ENCODE data around the gene XRN2. TPM values are rescaled to one million over a fixed set of nuclear protein-coding genes. Genes with fewer than 3 reads are reported as not detected.

XRN2 gene
- total RNA-seq, 2 experiments from 2014 or later, result 85.0 to 85.5 TPM

GRCh38 chr20:21315138-21315537, 12.0 kb downstream of the XRN2 start:
- Mint-ChIP-seq H3K9me3 (peaks cover 8% of the 10 kb centered on the region), H3K27ac (no peak overlapping the region), H3K36me3 (peaks cover 50% of the 10 kb centered on the region), H3K4me3 (no peak overlapping the region), H3K27me3 (no peaks in the 10 kb centered on the region), H3K4me1 (peaks cover 68% of the 10 kb centered on the region)
- no peak for DNase-seq

GRCh38 chr20:21322083-21322710, 19.1 kb downstream of the XRN2 start:
- H3K27ac Mint-ChIP-seq, result no peak overlapping the region
- H3K27me3 Mint-ChIP-seq, result no peaks in the 10 kb centered on the region
- peaks cover 16% of the 10 kb centered on the region for H3K9me3 Mint-ChIP-seq
- H3K4me3 Mint-ChIP-seq, result no peak overlapping the region
- H3K36me3 Mint-ChIP-seq, result peaks cover 63% of the 10 kb centered on the region
- no peak for DNase-seq
- H3K4me1 Mint-ChIP-seq, result peaks cover 60% of the 10 kb centered on the region

GRCh38 chr20:21322921-21323331, 19.8 kb downstream of the XRN2 start:
- DNase-seq, result no peak
- no peak overlapping the region for H3K4me3 Mint-ChIP-seq
- H3K36me3 Mint-ChIP-seq, result peaks cover 58% of the 10 kb centered on the region
- H3K9me3 Mint-ChIP-seq, result peaks cover 16% of the 10 kb centered on the region
- no peaks in the 10 kb centered on the region for H3K27me3 Mint-ChIP-seq
- peaks cover 53% of the 10 kb centered on the region for H3K4me1 Mint-ChIP-seq
- peak overlapping the region; percentile 3 for H3K27ac Mint-ChIP-seq

GRCh38 chr20:21323640-21324039, 20.5 kb downstream of the XRN2 start:
- no peak overlapping the region for H3K4me3 Mint-ChIP-seq
- H3K27me3 Mint-ChIP-seq, result no peaks in the 10 kb centered on the region
- no peak overlapping the region for H3K27ac Mint-ChIP-seq
- H3K4me1 Mint-ChIP-seq, result peaks cover 52% of the 10 kb centered on the region
- peaks cover 14% of the 10 kb centered on the region for H3K9me3 Mint-ChIP-seq
- H3K36me3 Mint-ChIP-seq, result peaks cover 55% of the 10 kb centered on the region
- no peak for DNase-seq

GRCh38 chr20:21324126-21324525, 21.0 kb downstream of the XRN2 start:
- Mint-ChIP-seq H3K4me3 (no peak overlapping the region), H3K36me3 (peaks cover 53% of the 10 kb centered on the region), H3K4me1 (peaks cover 47% of the 10 kb centered on the region), H3K9me3 (peaks cover 9% of the 10 kb centered on the region), H3K27ac (peak overlapping the region; percentile 9), H3K27me3 (no peaks in the 10 kb centered on the region)
- DNase-seq, result no peak

- Mint-ChIP-seq H3K27ac (peak overlapping the region; percentile 77), H3K4me3 (peak overlapping the region; percentile 22), H3K4me1 (peaks cover 45% of the 10 kb centered on the region), H3K36me3 (peaks cover 55% of the 10 kb centered on the region), H3K9me3 (peaks cover 7% of the 10 kb centered on the region), H3K27me3 (no peaks in the 10 kb centered on the region)
- DNase-seq, result no peak
Observed at GRCh38 chr20:21325296-21325695, 22.2 kb downstream of the XRN2 start.

GRCh38 chr20:21326700-21327099, 23.6 kb downstream of the XRN2 start:
- no peak overlapping the region for H3K27ac Mint-ChIP-seq
- no peak for DNase-seq
- peaks cover 2% of the 10 kb centered on the region for H3K9me3 Mint-ChIP-seq
- H3K27me3 Mint-ChIP-seq, result no peaks in the 10 kb centered on the region
- no peak overlapping the region for H3K4me3 Mint-ChIP-seq
- peaks cover 45% of the 10 kb centered on the region for H3K4me1 Mint-ChIP-seq
- peaks cover 48% of the 10 kb centered on the region for H3K36me3 Mint-ChIP-seq

GRCh38 chr20:21336455-21337151, 33.5 kb downstream of the XRN2 start:
- Mint-ChIP-seq H3K4me1 (no peaks in the 10 kb centered on the region), H3K9me3 (no peaks in the 10 kb centered on the region), H3K36me3 (peaks cover 51% of the 10 kb centered on the region), H3K27me3 (no peaks in the 10 kb centered on the region), H3K27ac (no peak overlapping the region), H3K4me3 (no peak overlapping the region)
- DNase-seq, result no peak

GRCh38 chr20:21338291-21338690, 35.2 kb downstream of the XRN2 start:
- H3K27me3 Mint-ChIP-seq, result no peaks in the 10 kb centered on the region
- H3K4me3 Mint-ChIP-seq, result no peak overlapping the region
- DNase-seq, result no peak
- H3K36me3 Mint-ChIP-seq, result peaks cover 39% of the 10 kb centered on the region
- no peaks in the 10 kb centered on the region for H3K9me3 Mint-ChIP-seq
- no peaks in the 10 kb centered on the region for H3K4me1 Mint-ChIP-seq
- no peak overlapping the region for H3K27ac Mint-ChIP-seq

- H3K4me1 Mint-ChIP-seq, result no peaks in the 10 kb centered on the region
- no peaks in the 10 kb centered on the region for H3K9me3 Mint-ChIP-seq
- H3K36me3 Mint-ChIP-seq, result peaks cover 36% of the 10 kb centered on the region
- no peak overlapping the region for H3K27ac Mint-ChIP-seq
- H3K27me3 Mint-ChIP-seq, result no peaks in the 10 kb centered on the region
- no peak for DNase-seq
- H3K4me3 Mint-ChIP-seq, result no peak overlapping the region
Observed at GRCh38 chr20:21339499-21339898, 36.4 kb downstream of the XRN2 start.

- H3K9me3 Mint-ChIP-seq, result no peaks in the 10 kb centered on the region
- H3K4me1 Mint-ChIP-seq, result no peaks in the 10 kb centered on the region
- H3K36me3 Mint-ChIP-seq, result peaks cover 24% of the 10 kb centered on the region
- no peak for DNase-seq
- H3K4me3 Mint-ChIP-seq, result no peak overlapping the region
- H3K27ac Mint-ChIP-seq, result no peak overlapping the region
- no peaks in the 10 kb centered on the region for H3K27me3 Mint-ChIP-seq
Observed at GRCh38 chr20:21340991-21341697, 38.0 kb downstream of the XRN2 start.

GRCh38 chr20:21342656-21343345, 39.7 kb downstream of the XRN2 start:
- Mint-ChIP-seq H3K27me3 (no peaks in the 10 kb centered on the region), H3K36me3 (peaks cover 11% of the 10 kb centered on the region), H3K9me3 (no peaks in the 10 kb centered on the region), H3K4me1 (no peaks in the 10 kb centered on the region), H3K4me3 (no peak overlapping the region), H3K27ac (no peak overlapping the region)
- no peak for DNase-seq

- Mint-ChIP-seq H3K27me3 (no peaks in the 10 kb centered on the region), H3K4me1 (no peaks in the 10 kb centered on the region), H3K36me3 (peaks cover 16% of the 10 kb centered on the region), H3K9me3 (no peaks in the 10 kb centered on the region), H3K27ac (no peak overlapping the region), H3K4me3 (no peak overlapping the region)
- DNase-seq, result no peak
Observed at GRCh38 chr20:21344206-21344900, 41.2 kb downstream of the XRN2 start.

GRCh38 chr20:21344961-21345360, 41.8 kb downstream of the XRN2 start:
- H3K4me1 Mint-ChIP-seq, result no peaks in the 10 kb centered on the region
- no peaks in the 10 kb centered on the region for H3K27me3 Mint-ChIP-seq
- peaks cover 16% of the 10 kb centered on the region for H3K36me3 Mint-ChIP-seq
- no peak overlapping the region for H3K27ac Mint-ChIP-seq
- H3K4me3 Mint-ChIP-seq, result no peak overlapping the region
- no peak for DNase-seq
- no peaks in the 10 kb centered on the region for H3K9me3 Mint-ChIP-seq
